H1 (cell line): ENCODE results near the gene PEX19. TPM values are rescaled to one million over a fixed set of nuclear protein-coding genes. Genes with fewer than 3 reads are reported as not detected.

ENCODE experiments used
- CTCF ChIA-PET: fragments of 300-600 bp; sonication (Branson Sonifier 250); formaldehyde crosslinking; loops from one replicate; lab custom pipeline; 2021; ENCODE audit not compliant: partially characterized antibody; lab: Charles Lee
- POLR2A ChIA-PET: fragments of 300-600 bp; sonication (Branson Sonifier 250); formaldehyde crosslinking; loops from one replicate; lab custom pipeline; 2021; ENCODE audit warnings: inconsistent platforms; ENCODE audit not compliant: partially characterized antibody; lab: Charles Lee
- DNase-seq, 2 experiments: peaks; one replicate each; pipeline versions ENCODE4 v3.0.0 to v3.0.0-alpha.2; 2010 to 2022; ENCODE audit warnings: low spot score in 2 of 2, low read depth in 1 of 2, mixed read lengths in 1 of 2
- FAIRE-seq: peaks from 2 replicates; lab custom pipeline; 2011; peaks lifted over from hg19 to GRCh38; lab: Jason Lieb, UNC
- H2AFZ ChIP-seq: 2 replicates; pipeline ENCODE4 v1.8.1; 2012; ENCODE audit warnings: low read length, inconsistent platforms
- H2AK5ac ChIP-seq: 2 replicates; pipeline ENCODE4 v1.6.1; 2013; ENCODE audit warnings: low read depth, low read length
- H2BK120ac ChIP-seq: replicated peaks from 2 replicates; pipeline ENCODE3; 2013; ENCODE audit warnings: low read depth, low read length, inconsistent platforms
- H2BK12ac ChIP-seq: 2 replicates; pipeline ENCODE4 v1.6.1; 2013; ENCODE audit warnings: low read depth, low read length
- H2BK15ac ChIP-seq: 2 replicates; pipeline ENCODE4 v1.6.1; 2013; ENCODE audit warnings: low read length
- H2BK20ac ChIP-seq: 2 replicates; pipeline ENCODE4 v1.6.1; 2013; ENCODE audit warnings: low read length
- H2BK5ac ChIP-seq: 2 replicates; pipeline ENCODE4 v1.6.1; 2013; ENCODE audit warnings: low read depth, low read length
- H3K14ac ChIP-seq: 2 replicates; pipeline ENCODE4 v1.6.1; 2013; ENCODE audit warnings: inconsistent platforms; ENCODE audit not compliant: insufficient read length
- H3K18ac ChIP-seq: 2 replicates; pipeline ENCODE4 v1.6.1; 2013; ENCODE audit warnings: low read length; ENCODE audit errors: extremely low read depth
- H3K23ac ChIP-seq: 2 replicates; pipeline ENCODE4 v1.6.1; 2013; ENCODE audit warnings: inconsistent platforms; ENCODE audit not compliant: insufficient read length
- H3K23me2 ChIP-seq: 2 replicates; pipeline ENCODE4 v1.6.1; 2013; ENCODE audit warnings: low read depth, low read length
- H3K27ac ChIP-seq: 2 replicates; pipeline ENCODE4 v1.6.1; 2011; ENCODE audit warnings: low read depth, low read length, inconsistent platforms
- H3K27me3 ChIP-seq, 4 experiments: replicated peaks in 1 of 4; 1 replicate in 1 of 4; 2 replicates in 3 of 4; pipeline versions ENCODE4 v1.6.1 to v1.8.1; 2011 to 2013; ENCODE audit warnings: low read length in 3 of 4, mild to moderate bottlenecking in 3 of 4, inconsistent platforms in 2 of 4, mixed read lengths in 2 of 4, moderate library complexity in 1 of 4; ENCODE audit not compliant: control insufficient read depth in 3 of 4, insufficient read depth in 3 of 4; ENCODE audit errors: extremely low read depth in 1 of 4
- H3K36me3 ChIP-seq, 4 experiments: 2 replicates each; pipeline versions ENCODE4 v1.6.1 to v1.8.1; 2011 to 2013; ENCODE audit warnings: mild to moderate bottlenecking in 4 of 4, low read length in 3 of 4, moderate library complexity in 2 of 4, control low read depth in 1 of 4, inconsistent platforms in 1 of 4; ENCODE audit not compliant: insufficient read depth in 4 of 4, control insufficient read depth in 2 of 4
- H3K4ac ChIP-seq: replicated peaks from 2 replicates; pipeline ENCODE3; 2013; ENCODE audit warnings: low read length, low read depth, mixed read lengths, inconsistent platforms; ENCODE audit not compliant: insufficient read length
- H3K4me1 ChIP-seq, 4 experiments: replicated peaks in 1 of 4; 1 replicate in 1 of 4; 2 replicates in 3 of 4; pipeline versions ENCODE4 v1.6.1 to v1.8.1; 2011 to 2013; ENCODE audit warnings: low read length in 3 of 4, inconsistent platforms in 2 of 4, mixed read lengths in 1 of 4; ENCODE audit not compliant: insufficient read depth in 4 of 4, control insufficient read depth in 3 of 4
- H3K4me2 ChIP-seq, 2 experiments: 2 replicates each; pipeline versions ENCODE4 v1.6.1 to v1.8.1; 2011 to 2013; ENCODE audit warnings: low read depth in 2 of 2, low read length in 2 of 2, control low read depth in 1 of 2, inconsistent platforms in 1 of 2, mild to moderate bottlenecking in 1 of 2; ENCODE audit not compliant: insufficient read depth in 1 of 2
- H3K4me3 ChIP-seq, 4 experiments: fragments of 200-600, 300-600 bp in 1 of 4; sonication (generic), shearing (Covaris generic), sonication (Bioruptor Twin) in 1 of 4; 2 replicates each; pipeline versions ENCODE4 v1.5.1 to v1.8.1; 2011 to 2016; ENCODE audit warnings: low read length in 4 of 4, low read depth in 3 of 4, control low read depth in 2 of 4, inconsistent platforms in 2 of 4, mild to moderate bottlenecking in 2 of 4, mixed read lengths in 1 of 4, moderate library complexity in 1 of 4; ENCODE audit not compliant: insufficient read depth in 2 of 4; ENCODE audit errors: extremely low read depth in 1 of 4
- H3K56ac ChIP-seq: replicated peaks from 2 replicates; pipeline ENCODE3; 2013; ENCODE audit warnings: low read depth, mild to moderate bottlenecking, mixed read lengths, low read length, inconsistent platforms; ENCODE audit not compliant: insufficient read length
- H3K79me1 ChIP-seq: 2 replicates; pipeline ENCODE4 v1.6.1; 2013; ENCODE audit warnings: low read depth, low read length, control low read depth
- H3K79me2 ChIP-seq, 2 experiments: 2 replicates each; pipeline versions ENCODE4 v1.6.1 to v1.8.1; 2012 to 2013; ENCODE audit warnings: low read length in 2 of 2, mild to moderate bottlenecking in 2 of 2, inconsistent platforms in 1 of 2; ENCODE audit not compliant: insufficient read depth in 2 of 2, control insufficient read depth in 1 of 2
- H3K9ac ChIP-seq, 4 experiments: replicated peaks in 1 of 4; 1 replicate in 1 of 4; 2 replicates in 3 of 4; pipeline versions ENCODE4 v1.6.1 to v1.8.1; 2011 to 2013; ENCODE audit warnings: low read depth in 3 of 4, low read length in 3 of 4, control low read depth in 2 of 4, mild to moderate bottlenecking in 2 of 4, moderate library complexity in 2 of 4, inconsistent platforms in 1 of 4; ENCODE audit errors: extremely low read depth in 1 of 4
- H3K9me3 ChIP-seq, 2 experiments: 2 replicates each; pipeline versions ENCODE4 v1.6.1 to v1.8.1; 2012 to 2013; ENCODE audit warnings: mild to moderate bottlenecking in 2 of 2, moderate library complexity in 2 of 2, control low read depth in 1 of 2, inconsistent platforms in 1 of 2, low read depth in 1 of 2, low read length in 1 of 2, mixed read lengths in 1 of 2; ENCODE audit not compliant: insufficient read depth in 2 of 2
- H4K20me1 ChIP-seq, 2 experiments: replicated peaks in 1 of 2; 2 replicates each; pipeline versions ENCODE3 to v1.8.1; 2011 to 2013; ENCODE audit warnings: inconsistent platforms in 2 of 2, low read length in 2 of 2, mild to moderate bottlenecking in 1 of 2; ENCODE audit not compliant: insufficient read depth in 2 of 2, control insufficient read depth in 1 of 2
- H4K5ac ChIP-seq: 2 replicates; pipeline ENCODE4 v1.6.1; 2013; ENCODE audit warnings: low read length, low read depth, mixed read lengths, inconsistent platforms; ENCODE audit not compliant: insufficient read length
- H4K8ac ChIP-seq: 2 replicates; pipeline ENCODE4 v1.8.0; 2013; ENCODE audit warnings: mild to moderate bottlenecking, moderate library complexity, low read length, inconsistent platforms; ENCODE audit not compliant: insufficient read depth; ENCODE audit errors: extremely low read depth
- H4K91ac ChIP-seq: replicated peaks from 2 replicates; pipeline ENCODE3; 2013; ENCODE audit warnings: low read length, mixed read lengths, inconsistent platforms; ENCODE audit not compliant: insufficient read length
- BACH1 ChIP-seq: IDR thresholded peaks from 2 replicates; pipeline ENCODE4 v1.6.1; 2012; ENCODE audit warnings: low read length, improper control_type of control experiment
- BCL11A ChIP-seq, 2 experiments: IDR thresholded peaks; one replicate each; pipeline ENCODE4 v1.6.1; 2011; ENCODE audit warnings: low read depth in 2 of 2, low read length in 2 of 2, mild to moderate bottlenecking in 2 of 2
- BRCA1 ChIP-seq: IDR thresholded peaks from 2 replicates; pipeline ENCODE4 v1.6.1; 2012; ENCODE audit warnings: low read depth, low read length, improper control_type of control experiment
- CREB1 ChIP-seq: IDR thresholded peaks from 2 replicates; pipeline ENCODE4 v1.6.1; 2012; ENCODE audit warnings: inconsistent platforms
- HDAC6 ChIP-seq: IDR thresholded peaks from one replicate; pipeline ENCODE4 v1.7.1; 2012; ENCODE audit warnings: low read depth, mild to moderate bottlenecking, inconsistent platforms, low read length, moderate library complexity
- JUN ChIP-seq: IDR thresholded peaks from 2 replicates; pipeline ENCODE4 v1.6.1; 2011; ENCODE audit warnings: low read depth, mild to moderate bottlenecking, improper control_type of control experiment, low read length
- POLR2A ChIP-seq, 2 experiments: IDR thresholded peaks; 1 replicate in 1 of 2; 2 replicates in 1 of 2; pipeline ENCODE4 v1.6.1; 2011; ENCODE audit warnings: low read depth in 2 of 2, low read length in 2 of 2, mild to moderate bottlenecking in 2 of 2; ENCODE audit errors: control extremely low read depth in 1 of 2
- POLR2AphosphoS5 ChIP-seq: IDR thresholded peaks from 2 replicates; pipeline ENCODE4 v1.6.1; 2011; ENCODE audit warnings: low read depth, low read length
- SAP30 ChIP-seq: fragments of 300-600 bp; sonication (generic); IDR thresholded peaks from 2 replicates; pipeline ENCODE4 v1.7.1; 2012; ENCODE audit warnings: low read length, moderate library complexity, mild to moderate bottlenecking, inconsistent platforms; ENCODE audit not compliant: insufficient read depth, insufficient replicate concordance
- SIRT6 ChIP-seq: IDR thresholded peaks from one replicate; pipeline ENCODE4 v1.7.1; 2012; ENCODE audit warnings: low read length, inconsistent platforms
- SP2 ChIP-seq: IDR thresholded peaks from 2 replicates; pipeline ENCODE4 v1.6.1; 2012; ENCODE audit warnings: mild to moderate bottlenecking, low read length, inconsistent platforms
- SP4 ChIP-seq: IDR thresholded peaks from 2 replicates; pipeline ENCODE4 v1.6.1; 2012; ENCODE audit warnings: low read length, inconsistent platforms
- TAF1 ChIP-seq: IDR thresholded peaks from 2 replicates; pipeline ENCODE4 v1.6.1; 2011; ENCODE audit warnings: mild to moderate bottlenecking, low read depth, low read length
- TAF7 ChIP-seq: optimal IDR thresholded peaks from 2 replicates; pipeline ENCODE3; 2011; ENCODE audit warnings: low read depth, mild to moderate bottlenecking, inconsistent platforms, low read length, moderate library complexity, borderline replicate concordance
- TEAD4 ChIP-seq: IDR thresholded peaks from 2 replicates; pipeline ENCODE4 v1.6.1; 2012; ENCODE audit warnings: low read depth, low read length, inconsistent platforms, mixed read lengths
- YY1 ChIP-seq: IDR thresholded peaks from 2 replicates; pipeline ENCODE4 v1.6.1; 2011; ENCODE audit warnings: low read depth, mild to moderate bottlenecking, low read length
- ZNF274 ChIP-seq: IDR thresholded peaks from 2 replicates; pipeline ENCODE4 v1.7.0; 2012; ENCODE audit warnings: low read length, borderline replicate concordance; ENCODE audit errors: extremely low read depth
- WGBS, 2 experiments: shearing (Covaris generic) in 1 of 2; methylation state at CpG; one replicate each; pipeline versions ENCODE4 v1.1.6 to v1.1.7; 2013 to 2015; ENCODE audit warnings: low lambda C conversion rate in 2 of 2, mixed read lengths in 2 of 2, inconsistent platforms in 1 of 2, low coverage in 1 of 2, missing lambda C conversion rate in 1 of 2; ENCODE audit not compliant: insufficient replicate concordance in 2 of 2, insufficient coverage in 1 of 2, insufficient read length in 1 of 2; ENCODE audit errors: extremely low coverage in 1 of 2, missing lambda C conversion rate in 1 of 2; 5-methylcytosine and 5-hydroxymethylcytosine counted together
- polyA plus RNA-seq, 7 experiments: library from polyadenylated mRNA; depleted of rRNA in 3 of 7; stranded (reverse) in 5 of 7; unstranded in 2 of 7; fragments of >200 nt in 5 of 7; fragments of 200-250 nt in 2 of 7; gene quantifications; 1 replicate in 5 of 7; 2 replicates in 1 of 7; 4 replicates in 1 of 7; pipeline versions ENCODE4 v1.2.1 to v1.2.3, GENCODE V29; 2011 to 2013; ENCODE audit warnings: missing spikeins in 2 of 7, mixed read lengths in 2 of 7
- total RNA-seq: library from RNA; stranded (reverse); fragmentation: NEBNext Ultra II Directional; extraction: Animal tissue kit (Norgen Biotek cat#: 25700); gene quantifications from 2 replicates; pipeline ENCODE4 v1.2.1, GENCODE V29; 2021

Gene PEX19
- total and polyA plus RNA-seq, 2 of the 8 experiments (the other 6 are each of a cell fraction or from before 2014, with no cell fraction given): 50.4 to 80.2 TPM

DNA sequence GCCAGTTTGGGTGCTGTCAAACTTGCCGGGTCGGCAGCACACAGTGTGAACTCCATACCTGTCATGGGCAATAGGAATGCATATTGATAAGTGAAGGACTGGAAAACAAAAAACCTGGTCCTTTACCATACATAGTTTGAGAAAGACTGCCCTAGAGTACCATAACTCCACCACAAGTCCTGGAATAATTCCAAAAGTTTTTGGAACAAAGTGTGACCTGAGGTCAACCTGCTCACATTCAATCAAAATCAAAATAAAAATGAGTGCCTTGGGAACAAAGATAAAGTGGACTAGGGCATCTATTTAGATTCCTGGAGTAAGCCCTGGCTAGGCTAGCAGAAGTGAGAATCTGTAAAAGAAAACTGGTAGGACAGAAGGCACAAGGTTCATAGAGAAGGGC is 7.6 kb downstream of the PEX19 start:
- Histone ChIP-seq H2AFZ (no peak overlapping the region), H4K91ac (no peak overlapping the region), H3K27ac (no peak overlapping the region), H3K9ac (no peak overlapping the region), H2BK20ac (no peak overlapping the region), H4K5ac (no peak overlapping the region), H2BK120ac (no peak overlapping the region), H2BK12ac (no peak overlapping the region), H4K20me1 (peaks cover 0 to 2% of the 10 kb centered on the region in 2 experiments), H3K9me3 (no peaks in the 10 kb centered on the region), H3K36me3 (peaks cover 20 to 52% (median 46%) of the 10 kb centered on the region in 4 experiments), H3K23ac (no peak overlapping the region), H3K18ac (no peak overlapping the region), H3K56ac (no peak overlapping the region), H3K4me2 (no peak overlapping the region), H3K27me3 (no peaks in the 10 kb centered on the region), H3K4ac (no peak overlapping the region), H2AK5ac (no peak overlapping the region), H3K79me2 (no peaks in the 10 kb centered on the region), H3K4me3 (no peak overlapping the region), H4K8ac (no peak overlapping the region), H3K79me1 (no peaks in the 10 kb centered on the region), H3K14ac (no peak overlapping the region), H2BK15ac (no peak overlapping the region), H3K23me2 (no peaks in the 10 kb centered on the region), H3K4me1 (no peaks in the 10 kb centered on the region), H2BK5ac (no peak overlapping the region)
- CTCF ChIA-PET: interaction anchor here (1.4 kb wide), 1 partner anchor 14 kb away, joined by 10 read pairs; no protein-coding TSS in a partner anchor
- WGBS, 2 experiments: 97% methylated on average over 2 of the region's 2 CpGs; no CpG with 5 or more reads in 1 of the 2 experiments
- no peak for DNase-seq
- no peak for FAIRE-seq
- POLR2A ChIA-PET: interaction anchor here (0.6 to 10.9 kb wide), 5 partner anchors 8 to 15 kb away, joined by 3 to 79 read pairs (median 4); partner anchors contain the start of genes DCAF8 and PEX19
- TF ChIP-seq SP4 (no peak), CREB1 (no peak), BRCA1 (no peak), SAP30 (no peak), JUN (no peak), POLR2A (IDR thresholded peaks at IDR 0.05; ENCODE audit: control extremely low read depth in 1 of 2, low read depth in 2 of 2, low read length in 2 of 2) (no peak), BACH1 (no peak), POLR2AphosphoS5 (no peak), ZNF274 (no peak), TEAD4 (no peak), HDAC6 (no peak), SIRT6 (no peak), TAF7 (no peak), SP2 (no peak), BCL11A (IDR thresholded peaks at IDR 0.05; ENCODE audit: low read depth in 2 of 2, low read length in 2 of 2) (no peak), YY1 (no peak), TAF1 (no peak)
